K562 (cell line): Measurements from ENCODE around the gene LPGAT1. TPM values are rescaled to one million over a fixed set of nuclear protein-coding genes. Genes with fewer than 3 reads are reported as not detected.

ENCODE experiments used
- CBFA2T2 ChIP-seq: fragments of 450-650 bp; conservative IDR thresholded peaks from 2 replicates; pipeline ENCODE4 v1.6.1; 2017; ENCODE audit warnings: mild to moderate bottlenecking
- CHD4 ChIP-seq: fragments of 200-600 bp; sonication (generic); IDR thresholded peaks from 3 replicates; pipeline ENCODE4 v1.6.1; 2012; ENCODE audit warnings: low read depth, mild to moderate bottlenecking, mixed read lengths, low read length, inconsistent platforms; ENCODE audit not compliant: insufficient read depth, insufficient replicate concordance, poor library complexity, severe bottlenecking
- EP300 ChIP-seq: IDR thresholded peaks from 2 replicates; pipeline ENCODE4 v1.6.1; 2012; ENCODE audit warnings: low read length, improper control_type of control experiment
- HDAC1 ChIP-seq, 2 experiments: fragments of 450-650 bp; IDR thresholded peaks; 2 replicates each; pipeline ENCODE4 v1.6.1; 2016 to 2017; ENCODE audit warnings: inconsistent platforms in 1 of 2, mild to moderate bottlenecking in 1 of 2, moderate library complexity in 1 of 2
- HDGF ChIP-seq: fragments of 450-650 bp; IDR thresholded peaks from 2 replicates; pipeline ENCODE4 v1.6.1; 2016
- HMG20B ChIP-seq: fragments of 250-450 bp; sonication (Bioruptor Pico); IDR thresholded peaks from 2 replicates; pipeline ENCODE4 v1.5.0; 2021; ENCODE audit warnings: mild to moderate bottlenecking
- JUNB ChIP-seq: fragments of 450-650 bp; formaldehyde crosslinking; conservative IDR thresholded peaks from 2 replicates; pipeline ENCODE4 v1.4.0; 2020; ENCODE audit warnings: mild to moderate bottlenecking
- PHB2 ChIP-seq: fragments of 450-650 bp; IDR thresholded peaks from 2 replicates; pipeline ENCODE4 v1.6.1; 2017; ENCODE audit warnings: low read depth
- POLR2B ChIP-seq: fragments of 450-650 bp; IDR thresholded peaks from 2 replicates; pipeline ENCODE4 v1.6.1; 2018; ENCODE audit warnings: low read depth; ENCODE audit not compliant: partially characterized antibody
- SLC30A9 ChIP-seq: fragments of 250-450 bp; sonication (Bioruptor Pico); IDR thresholded peaks from 2 replicates; pipeline ENCODE4 v1.8.0; 2022; ENCODE audit warnings: mild to moderate bottlenecking, moderate library complexity
- SMARCA4 ChIP-seq: fragments of 450-650 bp; IDR thresholded peaks from 2 replicates; pipeline ENCODE4 v1.6.1; 2016
- SOX6 ChIP-seq: fragments of 450-650 bp; IDR thresholded peaks from 2 replicates; pipeline ENCODE4 v1.6.1; 2014; ENCODE audit warnings: mild to moderate bottlenecking
- SRSF1 ChIP-seq: fragments of 200-400 bp; formaldehyde crosslinking; IDR thresholded peaks from 2 replicates; pipeline ENCODE4 v1.6.1; 2017; ENCODE audit warnings: mild to moderate bottlenecking, low read depth, low read length, moderate library complexity
- ZEB2 ChIP-seq: fragments of 450-650 bp; IDR thresholded peaks from 2 replicates; pipeline ENCODE4 v1.6.1; 2016
- ZNF507 ChIP-seq: conservative IDR thresholded peaks from 2 replicates; pipeline ENCODE4 v1.6.1; 2017; ENCODE audit warnings: missing genetic modification characterization, missing compliant biosample characterization
- polyA plus RNA-seq, 8 experiments: library from polyadenylated mRNA; depleted of rRNA in 4 of 8; stranded (reverse) in 5 of 8; unstranded in 3 of 8; fragments of >200 nt; fragmentation: Nextera tagmentation in 2 of 8; fragmentation: Illumina TruSeq in 1 of 8; extraction: Ambion mirVana in 2 of 8; extraction: Trizol in 1 of 8; gene quantifications; 2 replicates each; pipeline versions ENCODE4 v1.2.1 to v1.2.3, GENCODE V29; 2011 to 2014; ENCODE audit warnings: inconsistent platforms in 1 of 8, missing spikeins in 1 of 8
- total RNA-seq, 7 experiments: library from RNA; depleted of rRNA in 6 of 7; stranded (reverse); fragments of >200 nt in 6 of 7; fragmentation: Illumina TruSeq in 2 of 7; extraction: Trizol in 2 of 7; gene quantifications; 2 replicates each; pipeline versions ENCODE4 v1.2.1 to v1.2.3, GENCODE V29; 2011 to 2021; ENCODE audit warnings: low replicate concordance in 1 of 7
- TF ChIP-seq, protein P1 (sequence below): fragments of 250-450 bp; sonication (Bioruptor Pico); IDR thresholded peaks from 2 replicates; pipeline ENCODE4 v1.4.0; 2020; ENCODE audit warnings: mild to moderate bottlenecking
- TF ChIP-seq, protein P2 (sequence below), 2 experiments: IDR thresholded peaks in 1 of 2; conservative IDR thresholded peaks in 1 of 2; 2 replicates each; pipeline ENCODE4 v1.6.1; 2016; ENCODE audit warnings: low read depth in 2 of 2, mild to moderate bottlenecking in 1 of 2, missing compliant biosample characterization in 1 of 2, missing genetic modification characterization in 1 of 2, moderate library complexity in 1 of 2
- TF ChIP-seq, protein P3 (sequence below): fragments of 450-650 bp; formaldehyde crosslinking; IDR thresholded peaks from 2 replicates; pipeline ENCODE4 v1.4.0; 2020; ENCODE audit warnings: mild to moderate bottlenecking, moderate library complexity
- TF ChIP-seq, protein P4 (sequence below), 2 experiments: fragments of 450-650 bp in 1 of 2; sonication (generic) in 1 of 2; formaldehyde crosslinking in 1 of 2; IDR thresholded peaks in 1 of 2; conservative IDR thresholded peaks in 1 of 2; 2 replicates each; pipeline versions ENCODE4 v1.6.1 to v1.8.1; 2016 to 2023; ENCODE audit warnings: mild to moderate bottlenecking in 2 of 2, moderate library complexity in 2 of 2, inconsistent platforms in 1 of 2, missing genetic modification reagents in 1 of 2
- TF ChIP-seq, protein P5 (sequence below): fragments of 250-450 bp; sonication (Bioruptor Pico); IDR thresholded peaks from 2 replicates; pipeline ENCODE4 v1.8.0; 2021; ENCODE audit warnings: mild to moderate bottlenecking, moderate library complexity

Gene LPGAT1
- total and polyA plus RNA-seq, 9 of the 15 experiments (the other 6 are each of a cell fraction or from before 2014, with no cell fraction given): 5.7 to 31.4 (median 16.3) TPM

DNA sequence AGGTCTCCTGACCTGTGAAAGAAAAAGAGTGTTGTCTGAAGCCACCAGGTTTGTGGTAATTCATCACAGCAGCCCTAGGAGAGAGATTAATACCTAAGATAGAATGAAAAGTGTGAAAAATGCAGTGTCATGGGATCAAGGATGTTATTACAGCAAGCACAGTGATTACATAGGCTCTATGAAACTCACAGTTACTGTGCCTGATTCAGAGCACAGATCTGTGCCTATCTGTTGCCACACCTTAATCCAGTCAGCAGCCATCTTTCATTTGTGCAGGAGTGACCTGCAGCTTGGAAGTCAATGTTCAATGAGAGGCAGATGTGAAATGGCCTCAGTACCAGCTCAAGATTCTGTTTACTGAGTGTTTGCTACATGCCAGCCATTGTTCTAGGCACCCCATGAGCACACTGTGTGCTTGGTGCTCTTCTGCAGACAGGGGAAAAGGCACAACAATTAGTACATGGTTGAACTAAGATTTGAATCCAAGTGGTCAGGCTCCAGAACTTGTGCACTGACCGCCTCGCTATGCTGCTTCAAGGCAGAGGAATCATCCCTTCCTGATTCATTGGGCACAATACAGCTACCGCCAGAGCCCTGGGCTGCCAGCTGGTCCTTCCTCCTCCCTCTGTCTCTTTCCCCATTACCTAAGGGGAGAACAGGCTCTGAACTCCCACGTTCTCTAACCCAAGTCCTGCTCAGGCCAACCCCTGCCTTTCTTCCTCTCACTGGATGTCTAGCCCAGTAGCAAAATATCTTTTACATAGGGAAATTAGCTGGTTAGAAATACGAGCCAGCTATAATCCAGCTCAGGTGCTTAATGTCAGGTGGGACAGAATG, 98.9 kb downstream of the LPGAT1 start (continued):
- TF ChIP-seq, protein P1, sequence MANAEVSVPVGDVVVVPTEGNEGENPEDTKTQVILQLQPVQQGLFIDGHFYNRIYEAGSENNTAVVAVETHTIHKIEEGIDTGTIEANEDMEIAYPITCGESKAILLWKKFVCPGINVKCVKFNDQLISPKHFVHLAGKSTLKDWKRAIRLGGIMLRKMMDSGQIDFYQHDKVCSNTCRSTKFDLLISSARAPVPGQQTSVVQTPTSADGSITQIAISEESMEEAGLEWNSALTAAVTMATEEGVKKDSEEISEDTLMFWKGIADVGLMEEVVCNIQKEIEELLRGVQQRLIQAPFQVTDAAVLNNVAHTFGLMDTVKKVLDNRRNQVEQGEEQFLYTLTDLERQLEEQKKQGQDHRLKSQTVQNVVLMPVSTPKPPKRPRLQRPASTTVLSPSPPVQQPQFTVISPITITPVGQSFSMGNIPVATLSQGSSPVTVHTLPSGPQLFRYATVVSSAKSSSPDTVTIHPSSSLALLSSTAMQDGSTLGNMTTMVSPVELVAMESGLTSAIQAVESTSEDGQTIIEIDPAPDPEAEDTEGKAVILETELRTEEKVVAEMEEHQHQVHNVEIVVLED: no peak
- TF ChIP-seq CHD4 (no peak), SOX6 (0 out of 2 replicates have a peak, but pooled peaks have one; percentile 12), EP300 (no peak), CBFA2T2 (peak; percentile 21; the same call in 1 of the 2 replicates), POLR2B (no peak), HDAC1 (IDR thresholded peaks at IDR 0.05) (no peak), JUNB (CRISPR knock-in tag) (no peak), ZEB2 (0 out of 2 replicates have a peak, but pooled peaks have one; percentile 27), SRSF1 (no peak), SLC30A9 (CRISPR knock-in tag) (no peak), HDGF (no peak), SMARCA4 (no peak), PHB2 (no peak), ZNF507 (no peak), HMG20B (CRISPR knock-in tag) (no peak)
- TF ChIP-seq, protein P2, sequence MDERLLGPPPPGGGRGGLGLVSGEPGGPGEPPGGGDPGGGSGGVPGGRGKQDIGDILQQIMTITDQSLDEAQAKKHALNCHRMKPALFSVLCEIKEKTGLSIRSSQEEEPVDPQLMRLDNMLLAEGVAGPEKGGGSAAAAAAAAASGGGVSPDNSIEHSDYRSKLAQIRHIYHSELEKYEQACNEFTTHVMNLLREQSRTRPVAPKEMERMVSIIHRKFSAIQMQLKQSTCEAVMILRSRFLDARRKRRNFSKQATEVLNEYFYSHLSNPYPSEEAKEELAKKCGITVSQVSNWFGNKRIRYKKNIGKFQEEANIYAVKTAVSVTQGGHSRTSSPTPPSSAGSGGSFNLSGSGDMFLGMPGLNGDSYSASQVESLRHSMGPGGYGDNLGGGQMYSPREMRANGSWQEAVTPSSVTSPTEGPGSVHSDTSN (CRISPR knock-in tag; IDR thresholded peaks at IDR 0.05; ENCODE audit: low read depth): no peak
- TF ChIP-seq, protein P2 (tag; conservative IDR thresholded peaks at IDR 0.05; ENCODE audit: low read depth): no peak
- TF ChIP-seq, protein P3, sequence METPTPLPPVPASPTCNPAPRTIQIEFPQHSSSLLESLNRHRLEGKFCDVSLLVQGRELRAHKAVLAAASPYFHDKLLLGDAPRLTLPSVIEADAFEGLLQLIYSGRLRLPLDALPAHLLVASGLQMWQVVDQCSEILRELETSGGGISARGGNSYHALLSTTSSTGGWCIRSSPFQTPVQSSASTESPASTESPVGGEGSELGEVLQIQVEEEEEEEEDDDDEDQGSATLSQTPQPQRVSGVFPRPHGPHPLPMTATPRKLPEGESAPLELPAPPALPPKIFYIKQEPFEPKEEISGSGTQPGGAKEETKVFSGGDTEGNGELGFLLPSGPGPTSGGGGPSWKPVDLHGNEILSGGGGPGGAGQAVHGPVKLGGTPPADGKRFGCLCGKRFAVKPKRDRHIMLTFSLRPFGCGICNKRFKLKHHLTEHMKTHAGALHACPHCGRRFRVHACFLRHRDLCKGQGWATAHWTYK (CRISPR knock-in tag): no peak
- TF ChIP-seq, protein P4, sequence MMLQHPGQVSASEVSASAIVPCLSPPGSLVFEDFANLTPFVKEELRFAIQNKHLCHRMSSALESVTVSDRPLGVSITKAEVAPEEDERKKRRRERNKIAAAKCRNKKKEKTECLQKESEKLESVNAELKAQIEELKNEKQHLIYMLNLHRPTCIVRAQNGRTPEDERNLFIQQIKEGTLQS (IDR thresholded peaks at IDR 0.05): 0 out of 2 replicates have a peak, but pooled peaks have one; percentile 11
- TF ChIP-seq, protein P4 (CRISPR knock-in tag; conservative IDR thresholded peaks at IDR 0.05): no peak
- TF ChIP-seq, protein P5, sequence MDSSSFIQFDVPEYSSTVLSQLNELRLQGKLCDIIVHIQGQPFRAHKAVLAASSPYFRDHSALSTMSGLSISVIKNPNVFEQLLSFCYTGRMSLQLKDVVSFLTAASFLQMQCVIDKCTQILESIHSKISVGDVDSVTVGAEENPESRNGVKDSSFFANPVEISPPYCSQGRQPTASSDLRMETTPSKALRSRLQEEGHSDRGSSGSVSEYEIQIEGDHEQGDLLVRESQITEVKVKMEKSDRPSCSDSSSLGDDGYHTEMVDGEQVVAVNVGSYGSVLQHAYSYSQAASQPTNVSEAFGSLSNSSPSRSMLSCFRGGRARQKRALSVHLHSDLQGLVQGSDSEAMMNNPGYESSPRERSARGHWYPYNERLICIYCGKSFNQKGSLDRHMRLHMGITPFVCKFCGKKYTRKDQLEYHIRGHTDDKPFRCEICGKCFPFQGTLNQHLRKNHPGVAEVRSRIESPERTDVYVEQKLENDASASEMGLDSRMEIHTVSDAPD (CRISPR knock-in tag): no peak
